ENCODE measurements around the gene SLC5A3.

Gene SLC5A3

DNA sequence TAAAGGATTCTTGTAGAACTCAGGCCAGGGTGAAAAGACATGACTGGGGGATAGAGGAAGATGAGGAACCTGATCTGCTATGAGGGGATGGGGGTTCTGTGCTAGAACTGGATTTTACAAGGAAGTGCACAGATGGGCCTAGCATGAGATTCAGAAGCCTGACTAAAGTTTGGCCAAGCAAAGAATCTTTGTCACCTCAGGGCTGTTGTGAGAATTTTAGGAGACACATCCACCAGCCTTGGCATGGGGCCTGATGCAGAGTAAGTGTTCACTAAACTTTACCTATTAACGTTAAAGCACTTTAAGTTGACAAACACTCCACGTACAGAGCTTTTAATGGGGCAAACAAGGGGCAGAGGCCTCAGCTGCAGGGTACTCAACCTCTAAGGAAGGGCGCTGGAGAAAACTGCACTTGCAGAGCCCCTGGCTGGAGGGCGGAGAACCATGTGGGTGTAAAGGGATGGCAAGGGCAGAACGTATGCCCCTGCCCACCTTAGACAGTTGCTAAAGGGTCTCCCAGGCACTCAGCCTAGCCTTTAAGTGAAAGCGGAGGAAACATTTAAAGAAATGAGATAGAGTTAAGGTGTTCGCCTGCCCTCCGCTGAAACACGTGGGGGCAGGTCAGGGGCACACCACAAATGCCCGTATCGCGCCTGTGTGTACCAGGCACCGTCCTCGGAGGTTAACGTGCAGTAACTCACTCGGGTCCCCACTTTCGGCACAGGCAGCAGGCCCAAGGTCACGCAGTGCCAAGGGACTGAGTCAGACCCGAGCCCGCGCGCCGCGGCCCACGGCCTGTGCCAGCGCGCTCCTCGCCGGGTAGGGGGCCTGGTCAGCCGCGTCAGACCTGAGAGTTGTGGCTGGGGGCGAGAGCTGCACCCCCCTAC, 990 bp upstream of the SLC5A3 start:
- no peak for DNase-seq

DNA sequence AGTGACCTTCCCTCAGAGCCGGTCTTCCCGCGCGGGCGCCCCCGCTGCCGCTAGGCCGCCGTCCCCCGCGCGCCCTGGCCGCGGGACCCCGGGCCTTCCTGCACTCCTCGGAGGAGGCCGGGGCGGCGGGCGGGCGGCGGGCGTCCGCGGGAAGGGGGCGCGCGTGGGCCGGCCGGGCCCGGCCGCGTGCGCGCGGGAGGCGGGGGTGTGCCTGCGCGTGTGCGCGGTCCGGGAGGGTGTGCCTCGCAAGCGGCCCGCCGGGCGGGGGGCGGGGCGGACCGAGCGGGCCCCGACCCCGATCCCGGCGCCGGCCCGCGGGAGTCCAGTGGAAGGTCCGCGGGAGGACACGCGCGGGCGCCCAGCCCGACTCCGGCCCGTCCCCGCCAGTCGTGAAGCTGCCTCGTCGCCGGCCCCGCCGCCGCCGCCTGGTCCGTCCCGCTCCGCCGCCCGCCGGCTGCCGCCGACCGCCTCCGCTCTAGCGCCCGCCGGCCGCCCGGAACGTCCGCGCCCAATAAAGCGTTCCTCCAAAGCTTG, 438 bp downstream of the SLC5A3 start:
- DNase-seq = no peak

DNA sequence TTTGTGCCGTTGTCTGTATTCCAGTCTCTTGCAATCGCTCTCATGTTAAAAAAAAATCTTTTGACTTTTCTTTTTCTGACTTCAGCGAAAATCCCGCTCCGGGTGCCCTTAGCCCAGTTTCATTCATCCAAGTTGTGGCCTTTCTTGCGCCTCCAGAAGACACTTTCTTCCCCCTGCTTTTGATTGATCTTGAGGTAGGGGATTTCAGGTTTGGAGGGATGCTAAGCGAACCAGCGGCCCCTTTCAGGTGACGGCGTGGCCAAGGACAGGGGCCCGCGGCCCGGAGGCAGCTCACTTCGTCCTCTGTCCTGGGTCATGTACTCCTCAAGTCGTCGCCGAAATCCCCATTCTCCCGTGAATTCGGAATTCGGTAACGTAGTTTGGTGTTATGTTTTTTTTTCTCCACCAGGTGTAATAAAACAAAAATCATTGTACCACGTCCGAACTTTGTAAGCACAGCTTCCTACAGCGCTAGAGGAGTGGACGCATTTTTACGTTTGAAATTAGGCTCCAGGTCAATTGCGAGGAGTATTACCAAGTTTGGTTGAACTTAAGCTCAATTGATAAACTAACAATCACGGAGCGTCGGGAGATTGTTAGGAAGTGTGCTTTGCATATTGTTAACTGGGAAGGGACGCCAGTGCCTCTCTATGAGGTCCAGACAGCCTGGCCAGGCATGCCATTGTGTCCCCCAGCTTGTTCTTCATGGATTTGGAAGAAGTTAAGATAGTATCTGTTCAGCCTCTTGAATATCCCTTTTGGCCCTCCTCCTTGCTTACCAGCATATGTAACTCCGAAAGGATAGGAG, 1.1 kb downstream of the SLC5A3 start:
- no peak for DNase-seq

DNA sequence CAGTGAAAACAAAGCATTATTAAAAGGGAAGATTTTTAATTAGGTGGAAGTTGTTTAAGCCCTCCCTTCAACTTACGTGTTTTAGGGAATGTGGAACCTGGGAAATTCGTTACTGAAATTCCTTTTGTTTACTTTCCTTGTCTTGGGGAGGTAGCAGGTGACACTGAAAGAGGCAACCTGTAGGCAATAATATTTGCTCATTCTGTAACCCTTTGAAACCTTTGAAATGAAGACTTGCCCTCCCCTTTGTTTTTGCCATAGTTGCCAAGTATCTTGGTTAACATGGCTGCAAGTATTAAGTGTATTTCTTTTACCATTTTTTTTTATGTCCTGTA, 1.7 kb downstream of the SLC5A3 start:
- DNase-seq = no peak

DNA sequence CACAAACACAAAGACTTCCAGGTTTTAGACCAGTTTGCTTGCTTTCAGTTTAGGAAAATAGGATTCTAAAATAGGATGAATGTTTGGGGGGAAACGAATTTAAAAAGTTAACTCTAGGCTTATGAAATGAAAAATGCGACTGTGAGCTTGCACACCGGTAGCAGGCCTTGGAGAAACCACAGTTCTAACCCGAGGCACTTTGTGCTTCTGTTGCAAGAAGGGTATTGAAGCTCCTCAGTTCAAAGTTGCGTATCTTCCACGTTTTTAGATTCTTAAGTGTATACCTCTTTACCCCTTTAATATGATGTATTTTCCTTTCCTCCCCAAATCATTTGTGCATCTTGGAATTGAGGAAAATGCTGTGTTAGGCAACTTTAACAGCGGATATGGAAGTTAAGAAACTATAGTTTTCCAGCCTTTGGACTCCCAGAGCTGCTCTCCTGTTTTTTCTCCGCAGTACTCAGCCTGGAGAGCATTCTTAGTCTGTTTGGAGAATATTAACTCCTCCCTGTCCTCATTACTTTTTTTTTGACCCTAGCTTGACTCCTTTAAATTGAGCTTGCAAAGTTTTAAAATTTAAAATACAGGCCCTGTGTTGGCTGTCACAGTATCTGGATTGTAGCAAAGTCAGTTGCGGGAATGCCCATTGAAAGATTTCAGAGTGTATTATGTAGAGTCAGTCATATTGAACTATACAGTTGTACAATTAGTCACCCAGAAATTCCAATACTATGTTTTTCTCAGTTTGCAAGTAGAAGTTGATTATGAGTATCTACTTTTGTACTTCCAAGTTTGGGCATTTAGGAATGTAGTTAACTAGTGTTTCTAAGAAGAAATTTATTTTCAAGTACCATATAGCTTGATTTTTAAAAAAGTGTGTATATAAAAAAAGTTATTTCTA, 2.6 kb downstream of the SLC5A3 start:
- DNase-seq = no peak

DNA sequence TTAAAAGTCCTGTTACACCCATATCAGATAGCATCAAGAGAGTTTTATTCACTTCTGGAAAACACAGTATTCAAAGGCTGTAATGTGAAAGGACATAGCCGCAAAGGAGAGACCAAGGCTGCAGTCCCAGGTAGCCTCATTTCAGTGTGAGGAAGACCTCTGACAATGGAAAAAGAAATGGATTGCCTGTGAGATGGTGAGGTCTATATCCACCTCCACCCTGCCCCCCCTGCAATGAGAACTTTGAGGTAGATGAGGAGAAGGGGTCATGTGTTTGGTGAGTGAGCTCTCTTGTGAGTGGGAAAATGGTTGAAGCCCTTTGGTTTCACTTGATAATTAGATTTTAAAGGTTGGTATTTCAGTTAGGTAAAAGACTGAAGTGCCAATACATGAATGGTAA, 3.5 kb downstream of the SLC5A3 start:
- DNase-seq = no peak

DNA sequence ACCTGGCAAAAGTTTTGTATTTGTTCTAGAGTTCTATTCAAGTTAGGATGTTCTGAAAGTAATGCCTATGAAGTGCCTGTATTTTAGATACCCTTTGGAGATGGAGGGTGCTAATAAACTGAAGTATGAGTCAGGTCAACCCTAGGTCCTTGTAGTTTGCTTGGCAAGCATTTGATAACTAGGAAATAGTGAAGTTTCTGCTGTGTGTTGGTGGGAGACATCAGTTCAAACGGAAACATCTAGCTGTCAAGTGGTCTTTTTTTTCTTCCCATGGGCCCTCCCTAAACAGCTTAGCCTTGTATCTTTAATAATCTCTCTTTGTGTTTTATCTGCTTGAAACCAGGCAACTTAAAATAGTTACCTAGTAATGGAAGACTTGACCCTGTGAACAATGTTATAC, 4.5 kb downstream of the SLC5A3 start:
- no peak for DNase-seq

DNA sequence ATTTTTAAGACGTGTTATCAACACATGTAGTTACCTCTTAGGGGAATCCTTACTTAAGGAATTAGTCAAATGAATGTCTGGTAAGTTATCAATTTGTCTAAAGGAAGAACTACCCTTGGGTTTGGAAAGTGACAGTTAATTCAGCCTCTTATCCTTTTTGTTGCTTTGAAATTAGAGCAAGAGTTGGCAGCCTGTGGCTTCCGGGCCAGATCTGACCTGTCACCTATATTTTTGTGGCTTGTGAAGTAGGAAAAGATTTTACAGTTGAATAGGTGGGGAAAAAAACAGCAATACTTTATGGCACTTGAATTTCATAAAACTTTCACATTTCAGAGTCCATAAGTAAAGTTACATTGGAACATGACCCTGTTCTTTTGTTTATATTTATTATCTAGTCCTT, 5.5 kb downstream of the SLC5A3 start:
- DNase-seq = no peak

DNA sequence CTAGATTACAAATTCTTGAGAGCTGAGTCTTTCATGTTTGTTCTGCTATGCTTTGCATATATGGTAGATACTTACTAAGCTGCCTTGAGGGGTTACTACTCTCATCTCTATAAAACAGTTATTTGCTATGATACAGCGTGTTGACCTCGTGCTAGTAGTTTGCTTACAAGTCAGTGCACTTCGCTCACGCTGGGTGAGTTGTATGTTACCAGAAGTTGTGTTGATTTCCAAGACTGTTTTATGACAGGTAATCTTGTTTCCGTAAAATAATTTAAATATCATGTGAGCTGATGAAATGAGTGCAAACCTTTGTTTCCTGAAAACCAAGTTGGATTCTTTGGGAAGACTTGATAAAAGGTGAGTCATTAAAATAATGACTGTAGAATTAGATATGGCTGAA, 7.3 kb downstream of the SLC5A3 start:
- DNase-seq = no peak

DNA sequence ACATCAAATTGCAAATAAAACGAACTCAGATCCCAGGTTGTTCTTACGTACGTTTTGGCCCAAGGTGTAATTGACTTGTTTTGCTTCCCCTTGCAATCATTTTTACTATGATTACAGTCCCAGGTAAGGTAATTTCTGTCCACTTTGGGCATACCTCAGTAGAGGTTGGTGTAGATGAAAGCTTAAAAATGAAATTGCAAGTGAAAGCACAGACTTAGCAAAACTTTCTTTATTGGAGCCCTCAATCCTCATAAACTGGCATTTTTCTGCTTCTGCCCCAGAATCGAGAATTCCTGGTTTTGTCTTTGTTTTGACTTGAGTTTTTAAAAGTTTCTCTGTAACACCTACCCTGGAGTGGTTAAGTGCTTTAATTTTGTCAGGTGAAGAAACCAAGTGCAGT, 9.4 kb downstream of the SLC5A3 start:
- no peak for DNase-seq

DNA sequence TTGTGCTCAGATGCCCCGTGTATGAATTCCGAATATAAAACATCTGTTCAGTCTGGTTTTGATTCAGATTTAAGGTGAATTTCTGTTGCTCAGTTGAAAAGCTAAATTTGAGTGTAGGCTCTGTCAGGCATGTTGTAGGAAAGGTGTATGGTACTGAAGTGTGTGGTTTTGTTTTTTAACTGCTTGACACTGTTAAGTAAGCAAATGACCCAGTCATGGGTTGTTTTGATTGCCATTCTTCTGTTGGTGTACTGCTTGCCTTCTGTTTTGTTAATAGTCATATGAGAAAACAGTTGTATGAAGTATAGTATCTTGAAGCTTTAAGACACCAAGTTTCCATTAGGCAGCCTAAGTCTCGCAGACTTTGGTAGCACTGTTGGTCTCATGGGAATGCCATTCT, 10.0 kb downstream of the SLC5A3 start:
- DNase-seq = no peak

DNA sequence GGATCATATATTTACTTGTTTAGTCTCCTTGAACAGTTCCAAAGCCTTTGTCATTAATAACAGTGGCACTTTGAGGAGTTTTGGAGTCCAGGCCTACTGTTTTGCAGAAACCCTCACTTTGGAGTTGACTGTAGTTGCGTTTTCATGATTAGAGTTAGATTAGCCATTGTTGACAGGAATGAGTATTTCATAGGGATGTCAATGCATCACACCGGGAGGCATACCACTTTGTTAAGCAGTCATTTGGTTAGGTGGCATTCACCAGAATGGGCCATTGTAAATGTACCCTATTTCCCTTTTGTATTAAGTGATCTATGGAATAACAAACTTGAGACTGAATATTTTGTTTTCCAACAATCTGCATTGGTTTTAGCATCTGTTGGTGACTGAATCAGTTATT, 11.8 kb downstream of the SLC5A3 start:
- DNase-seq = no peak

DNA sequence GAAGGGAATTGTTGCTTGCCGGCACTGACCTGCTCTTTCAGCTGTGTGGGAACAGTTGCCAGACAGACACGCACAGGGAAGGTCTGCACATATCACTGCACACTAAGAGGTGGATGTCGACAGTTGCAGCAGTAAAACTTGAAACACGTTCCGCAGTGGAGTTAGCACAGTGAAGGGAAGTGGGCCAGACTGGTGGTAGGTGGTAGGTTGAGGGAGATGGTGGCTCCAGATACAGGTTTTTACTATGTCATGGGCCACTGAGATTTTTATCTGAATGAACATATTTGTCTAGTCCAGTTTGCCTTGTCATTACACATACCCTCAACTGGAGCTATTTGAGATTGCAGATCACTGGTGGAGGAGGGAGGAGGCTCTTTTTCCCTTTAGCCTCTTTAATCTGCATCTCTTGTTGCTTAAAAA, 13.5 kb downstream of the SLC5A3 start:
- DNase-seq = no peak

DNA sequence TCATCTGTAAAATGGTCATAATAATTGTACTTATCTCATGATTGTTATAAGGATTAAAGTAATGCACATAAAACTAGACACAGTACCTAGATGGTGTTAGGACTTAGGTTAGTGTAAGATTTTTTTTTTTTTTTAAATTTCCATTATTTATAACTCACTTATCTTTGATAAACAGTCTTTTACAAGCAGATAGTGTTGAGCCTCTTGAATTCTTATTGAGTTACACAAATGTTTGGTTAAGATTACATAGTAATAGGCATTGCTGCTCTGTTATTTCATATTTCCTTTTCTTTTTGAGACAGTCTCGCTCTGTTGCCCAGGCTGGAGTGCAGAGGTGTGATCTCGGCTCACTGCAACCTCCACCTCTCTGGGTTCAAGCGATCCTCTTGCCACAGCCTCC, 15.4 kb downstream of the SLC5A3 start:
- no peak for DNase-seq

DNA sequence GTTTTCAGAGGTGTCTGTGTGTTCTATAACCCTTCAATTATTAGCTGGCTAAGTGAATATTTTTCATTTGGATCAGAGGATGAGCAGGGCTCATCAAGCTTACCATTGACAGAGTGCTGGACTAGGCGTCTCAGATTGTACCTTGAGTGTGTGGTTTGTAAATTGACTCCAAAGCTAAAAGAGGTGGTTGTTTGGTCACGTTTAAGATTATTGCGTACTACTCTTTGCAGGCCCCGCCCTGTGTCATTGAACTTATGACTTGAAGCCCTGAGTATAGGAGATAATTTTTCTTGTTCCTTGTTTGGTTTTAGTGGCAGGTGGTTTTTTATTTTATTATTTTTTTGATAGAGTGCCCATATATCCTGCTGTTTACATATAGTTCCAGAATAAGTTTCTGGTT, 17.7 kb downstream of the SLC5A3 start:
- DNase-seq = no peak

DNA sequence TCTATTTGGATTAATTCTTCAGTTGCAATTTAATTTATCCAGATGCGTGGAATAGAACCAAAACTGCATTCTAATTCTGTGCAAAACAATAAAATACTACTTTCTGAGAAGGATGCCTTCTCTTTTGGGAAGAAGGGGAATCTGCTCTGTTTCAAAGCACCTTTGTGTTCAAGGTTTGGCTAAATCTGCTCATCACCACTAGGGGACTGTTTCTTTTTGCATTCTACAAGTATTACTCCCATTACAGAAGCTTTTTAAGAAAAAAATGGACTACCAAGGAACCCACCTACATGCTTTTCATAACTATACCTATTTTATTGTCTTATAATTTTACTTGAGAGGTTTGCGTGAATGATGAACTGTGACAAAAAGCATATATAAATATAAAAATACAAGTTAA, 18.2 kb downstream of the SLC5A3 start:
- DNase-seq = no peak

DNA sequence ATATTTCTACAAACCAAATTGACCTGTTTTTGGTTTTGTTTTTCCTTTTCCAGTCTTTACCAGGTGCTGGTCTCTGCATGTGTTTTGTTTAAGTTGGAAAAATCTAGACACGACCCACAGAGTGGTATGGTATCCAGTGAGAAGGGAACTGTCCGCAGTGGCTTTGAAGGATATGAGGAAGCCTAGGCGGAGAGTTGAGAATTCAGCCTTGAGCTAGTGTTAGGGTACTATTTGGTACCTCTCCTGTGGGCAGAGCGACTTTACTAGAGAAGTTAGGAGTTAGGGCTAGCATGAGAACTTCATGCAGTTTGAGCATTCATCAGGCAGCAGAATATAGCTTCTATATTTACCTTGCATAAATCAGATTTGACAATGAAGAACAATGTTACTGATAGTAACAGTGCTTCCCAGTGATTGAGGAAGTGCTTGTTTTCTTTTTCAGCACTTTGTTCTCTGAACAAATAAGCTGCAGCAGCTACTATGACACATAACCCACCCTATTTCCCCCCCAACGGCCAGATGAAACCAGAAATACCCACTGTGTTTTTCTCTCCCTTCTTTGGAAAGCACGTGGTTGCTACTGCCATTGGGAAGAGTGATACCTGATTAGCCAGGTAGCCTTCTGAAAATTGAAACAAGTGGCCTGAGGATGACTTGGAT, 19.0 kb downstream of the SLC5A3 start:
- DNase-seq = no peak

DNA sequence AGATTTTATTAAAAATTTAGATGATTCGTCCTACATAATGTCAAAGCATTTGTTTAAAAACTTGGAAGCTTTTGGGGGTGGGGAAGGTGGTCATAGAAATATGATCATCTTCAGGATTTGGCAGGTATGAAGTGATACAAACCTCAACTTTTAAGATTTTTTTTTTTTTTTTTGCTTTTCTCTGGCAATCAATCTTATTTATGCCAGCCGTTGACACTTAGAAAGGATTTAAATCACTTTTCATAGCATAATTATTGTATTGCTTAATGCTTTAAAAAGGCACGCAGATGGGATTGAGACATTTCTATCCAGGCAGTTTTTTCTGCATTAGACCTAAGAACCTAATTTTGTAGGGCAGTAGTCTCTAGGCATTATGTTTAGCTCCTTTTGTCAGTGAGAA, 19.7 kb downstream of the SLC5A3 start:
- DNase-seq = no peak

DNA sequence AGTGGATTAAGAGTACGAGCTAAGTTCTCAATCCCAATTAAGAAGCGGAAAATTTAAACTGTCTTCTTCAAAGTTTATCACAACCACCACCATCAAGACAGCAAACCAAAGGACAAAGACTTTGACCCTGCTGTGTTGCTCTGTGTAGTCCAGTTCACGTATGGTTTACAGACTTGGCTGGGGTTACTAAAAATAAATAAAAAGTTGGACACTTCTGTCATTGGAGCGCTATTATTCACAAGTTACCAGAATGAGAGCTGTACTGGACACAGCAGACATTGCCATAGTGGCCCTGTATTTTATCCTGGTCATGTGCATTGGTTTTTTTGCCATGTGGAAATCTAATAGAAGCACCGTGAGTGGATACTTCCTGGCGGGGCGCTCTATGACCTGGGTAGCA, 21.6 kb downstream of the SLC5A3 start:
- DNase-seq = no peak

DNA sequence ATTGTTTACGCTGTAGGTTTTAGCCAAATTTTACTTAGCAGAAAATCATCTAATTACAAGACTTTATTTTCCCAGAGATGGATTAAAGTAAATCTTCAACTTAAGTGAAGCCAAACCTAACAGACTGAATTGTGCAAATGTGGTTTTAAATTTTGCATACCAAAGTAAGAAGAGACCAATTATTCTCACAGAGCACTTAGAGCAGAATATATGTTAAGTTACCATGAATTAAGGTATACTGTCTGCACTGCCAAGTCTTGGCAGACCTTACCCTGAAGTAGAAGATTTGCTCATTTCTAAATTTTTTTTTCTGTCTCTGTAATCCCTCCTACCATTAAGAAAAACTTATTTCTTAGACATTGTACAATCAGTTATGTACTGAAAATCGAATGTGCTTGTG, 24.1 kb downstream of the SLC5A3 start:
- DNase-seq = no peak

DNA sequence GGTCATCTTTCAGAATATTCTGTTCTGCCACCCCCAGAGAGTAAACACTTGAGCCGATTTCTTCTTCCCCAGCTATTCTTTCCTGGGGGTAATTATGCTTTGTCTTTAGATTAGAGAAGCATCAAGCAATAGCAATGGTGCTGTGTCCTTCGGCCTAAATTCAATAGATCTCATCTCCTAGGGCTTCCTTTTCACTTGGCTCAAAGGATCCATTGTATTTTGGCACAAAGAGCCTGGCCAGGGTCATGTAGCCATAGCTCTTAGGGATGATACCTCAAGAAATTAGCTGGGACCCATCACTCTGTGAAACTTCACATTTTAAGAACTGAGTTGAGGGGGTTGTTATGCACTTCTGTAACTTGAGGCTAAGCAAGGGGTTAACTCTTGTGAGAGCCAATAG, 27.0 kb downstream of the SLC5A3 start:
- DNase-seq = no peak

DNA sequence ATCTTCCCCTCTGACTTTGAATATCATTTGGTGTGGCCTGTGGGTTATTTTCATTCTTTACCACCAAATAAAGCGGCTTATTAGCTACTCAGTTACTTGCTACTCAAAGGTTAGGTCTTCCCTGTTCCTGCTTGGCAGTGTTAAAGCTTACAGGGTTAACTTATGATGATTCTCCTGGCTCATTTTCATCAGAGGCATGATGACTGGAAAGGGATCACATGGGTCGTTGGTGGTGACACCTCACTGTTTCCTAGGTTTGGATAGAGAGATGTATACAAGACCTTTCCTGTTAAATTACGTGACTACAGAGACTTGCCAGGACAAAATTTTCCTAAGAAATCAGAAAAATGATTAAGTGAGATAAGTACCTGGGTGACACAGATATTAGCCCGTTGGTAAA, 27.4 kb downstream of the SLC5A3 start:
- DNase-seq = no peak

All from amniotic stem cell (primary cell).